PC-3 (cell line): Measurements from ENCODE around the gene AK8. TPM values are rescaled to one million over a fixed set of nuclear protein-coding genes. Genes with fewer than 3 reads are reported as not detected.

Source experiments
- ATAC-seq: fragments of 200-7000 bp; cut with Tn5 transposase; 2 replicates; pipeline ENCODE4 v1.9.1; 2020; ENCODE audit warnings: mild to moderate bottlenecking, moderate library complexity
- BruUV-seq: library from RNA; stranded (reverse); fragments of 400-500 nt; replicated peaks from 2 replicates; lab custom pipeline; 2021; lab: Mats Ljungman, UMichigan
- CTCF ChIA-PET: fragments of 300-600 bp; sonication (Branson Sonifier 250); formaldehyde crosslinking; loops from one replicate; lab custom pipeline; 2022; ENCODE audit warnings: antibody characterized with exemption; lab: Charles Lee
- POLR2A ChIA-PET: fragments of 300-600 bp; sonication (Branson Sonifier 250); formaldehyde crosslinking; loops from one replicate; lab custom pipeline; 2022; ENCODE audit warnings: antibody characterized with exemption; ENCODE audit not compliant: unreplicated experiment; lab: Charles Lee
- DNase-seq: peaks from one replicate; pipeline ENCODE4 v3.0.0-alpha.2; 2015
- H2AFZ ChIP-seq: fragments of 300-600 bp; sonication (generic); 2 replicates; pipeline ENCODE4 v1.6.0; 2016; ENCODE audit warnings: antibody characterized with exemption, low read length
- H3F3A ChIP-seq: fragments of 300-600 bp; sonication (generic); one replicate; pipeline ENCODE4 v1.6.0; 2017; ENCODE audit warnings: antibody characterized with exemption, low read length, control low read depth, mild to moderate bottlenecking; ENCODE audit not compliant: unreplicated experiment
- H3K27ac ChIP-seq: fragments of 300-600 bp; sonication (generic); 2 replicates; pipeline ENCODE4 v1.5.1; 2016; ENCODE audit warnings: mild to moderate bottlenecking, low read length
- H3K27me3 ChIP-seq: fragments of 300-600 bp; sonication (generic); 2 replicates; pipeline ENCODE4 v1.6.1; 2016; ENCODE audit warnings: low read length, mixed read lengths
- H3K36me3 ChIP-seq: fragments of 300-600 bp; sonication (generic); 2 replicates; pipeline ENCODE4 v1.6.1; 2016; ENCODE audit warnings: low read depth, mixed run types, low read length, mixed read lengths
- H3K4me1 ChIP-seq: fragments of 300-600 bp; sonication (generic); 2 replicates; pipeline ENCODE4 v1.5.1; 2016; ENCODE audit warnings: low read length; ENCODE audit not compliant: insufficient read depth
- H3K4me2 ChIP-seq: fragments of 300-600 bp; sonication (generic); 2 replicates; pipeline ENCODE4 v1.6.0; 2016; ENCODE audit warnings: low read length
- H3K4me3 ChIP-seq: fragments of 300-600 bp; sonication (generic); 2 replicates; pipeline ENCODE4 v1.5.1; 2016; ENCODE audit warnings: mild to moderate bottlenecking, low read length, mixed read lengths
- H3K79me2 ChIP-seq: fragments of 300-600 bp; sonication (generic); 2 replicates; pipeline ENCODE4 v1.6.1; 2017; ENCODE audit warnings: low read length, mixed read lengths
- H3K9ac ChIP-seq: fragments of 300-600 bp; sonication (generic); 2 replicates; pipeline ENCODE4 v1.6.0; 2016; ENCODE audit warnings: mild to moderate bottlenecking, low read length
- H3K9me2 ChIP-seq: fragments of 300-600 bp; sonication (generic); replicated peaks from 2 replicates; pipeline ENCODE4 v1.6.1; 2016; ENCODE audit warnings: mixed run types, low read length, mixed read lengths
- H3K9me3 ChIP-seq: fragments of 300-600 bp; sonication (generic); 2 replicates; pipeline ENCODE4 v1.6.1; 2016; ENCODE audit warnings: low read length, mixed read lengths
- H4K20me1 ChIP-seq: fragments of 300-600 bp; sonication (generic); 2 replicates; pipeline ENCODE4 v1.6.1; 2016; ENCODE audit warnings: low read length, mixed read lengths
- EZH2 ChIP-seq: fragments of 300-600 bp; sonication (generic); IDR thresholded peaks from one replicate; pipeline ENCODE4 v1.6.1; 2017; ENCODE audit warnings: antibody characterized with exemption, mild to moderate bottlenecking, low read length; ENCODE audit not compliant: unreplicated experiment
- EZH2phosphoT487 ChIP-seq: fragments of 300-600 bp; sonication (generic); IDR thresholded peaks from 2 replicates; pipeline ENCODE4 v1.6.1; 2018; ENCODE audit warnings: mild to moderate bottlenecking, antibody characterized with exemption, low read length, borderline replicate concordance
- intact Hi-C: fragments of 100-400 bp; cut with micrococcal nuclease; formaldehyde crosslinking; loops from 2 replicates; pipeline ENCODE4 v1.9.0; 2023
- total RNA-seq: library from RNA; depleted of rRNA; stranded (reverse); fragments of >200 nt; gene quantifications from 2 replicates; pipeline ENCODE4 v1.2.3, GENCODE V29; 2014
- TF ChIP-seq, protein P1 (sequence below): fragments of 300-600 bp; sonication (generic); conservative IDR thresholded peaks from 2 replicates; pipeline ENCODE4 v1.5.1; 2017; ENCODE audit warnings: antibody characterized with exemption, low read depth, mild to moderate bottlenecking, low read length

Gene AK8
- total RNA-seq, 1 experiment from 2014 or later, result 0.55 TPM

DNA sequence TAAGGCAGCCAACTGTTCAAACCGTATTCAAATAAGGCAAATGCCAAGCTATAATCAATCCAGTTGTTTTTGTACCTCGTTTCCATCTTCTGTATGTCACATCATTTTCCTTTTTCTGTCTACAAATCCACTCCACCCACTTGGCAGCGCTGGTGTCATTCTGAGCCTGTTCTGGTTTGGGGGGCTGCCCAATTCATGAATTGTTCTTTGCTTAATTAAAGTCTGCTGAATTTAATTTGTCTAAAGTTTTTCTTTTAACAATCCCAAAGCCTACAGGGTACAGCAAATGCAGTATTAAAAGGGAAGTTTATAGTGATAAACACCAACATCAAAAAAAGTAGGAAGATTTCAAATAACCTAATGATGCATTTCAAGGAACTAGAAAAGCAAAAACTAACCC is 114.5 kb downstream of the AK8 start:
- intact Hi-C loops, result no loop called here
- TF ChIP-seq EZH2 (no peak), EZH2phosphoT487 (no peak)
- TF ChIP-seq, protein P1, sequence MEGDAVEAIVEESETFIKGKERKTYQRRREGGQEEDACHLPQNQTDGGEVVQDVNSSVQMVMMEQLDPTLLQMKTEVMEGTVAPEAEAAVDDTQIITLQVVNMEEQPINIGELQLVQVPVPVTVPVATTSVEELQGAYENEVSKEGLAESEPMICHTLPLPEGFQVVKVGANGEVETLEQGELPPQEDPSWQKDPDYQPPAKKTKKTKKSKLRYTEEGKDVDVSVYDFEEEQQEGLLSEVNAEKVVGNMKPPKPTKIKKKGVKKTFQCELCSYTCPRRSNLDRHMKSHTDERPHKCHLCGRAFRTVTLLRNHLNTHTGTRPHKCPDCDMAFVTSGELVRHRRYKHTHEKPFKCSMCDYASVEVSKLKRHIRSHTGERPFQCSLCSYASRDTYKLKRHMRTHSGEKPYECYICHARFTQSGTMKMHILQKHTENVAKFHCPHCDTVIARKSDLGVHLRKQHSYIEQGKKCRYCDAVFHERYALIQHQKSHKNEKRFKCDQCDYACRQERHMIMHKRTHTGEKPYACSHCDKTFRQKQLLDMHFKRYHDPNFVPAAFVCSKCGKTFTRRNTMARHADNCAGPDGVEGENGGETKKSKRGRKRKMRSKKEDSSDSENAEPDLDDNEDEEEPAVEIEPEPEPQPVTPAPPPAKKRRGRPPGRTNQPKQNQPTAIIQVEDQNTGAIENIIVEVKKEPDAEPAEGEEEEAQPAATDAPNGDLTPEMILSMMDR, result no peak
- H3K79me2 ChIP-seq, result no peaks in the 10 kb centered on the region
- H3K36me3 ChIP-seq, result no peaks in the 10 kb centered on the region
- H2AFZ ChIP-seq, result no peak overlapping the region
- no peak overlapping the region for H3K9ac ChIP-seq
- H3K9me2 ChIP-seq, result no peaks in the 10 kb centered on the region
- no peaks in the 10 kb centered on the region for H3K4me1 ChIP-seq
- no peak overlapping the region for H3K27ac ChIP-seq
- H4K20me1 ChIP-seq, result no peaks in the 10 kb centered on the region
- H3K4me3 ChIP-seq, result no peak overlapping the region
- DNase-seq (no peak), ATAC-seq (no peak)
- ChIA-PET CTCF (no interaction called here), POLR2A (no interaction called here)
- BruUV-seq, result no TSS peak
- H3K9me3 ChIP-seq, result no peaks in the 10 kb centered on the region
- no peaks in the 10 kb centered on the region for H3K27me3 ChIP-seq
- H3K4me2 ChIP-seq, result no peak overlapping the region
- H3F3A ChIP-seq, result no peaks in the 10 kb centered on the region

DNA sequence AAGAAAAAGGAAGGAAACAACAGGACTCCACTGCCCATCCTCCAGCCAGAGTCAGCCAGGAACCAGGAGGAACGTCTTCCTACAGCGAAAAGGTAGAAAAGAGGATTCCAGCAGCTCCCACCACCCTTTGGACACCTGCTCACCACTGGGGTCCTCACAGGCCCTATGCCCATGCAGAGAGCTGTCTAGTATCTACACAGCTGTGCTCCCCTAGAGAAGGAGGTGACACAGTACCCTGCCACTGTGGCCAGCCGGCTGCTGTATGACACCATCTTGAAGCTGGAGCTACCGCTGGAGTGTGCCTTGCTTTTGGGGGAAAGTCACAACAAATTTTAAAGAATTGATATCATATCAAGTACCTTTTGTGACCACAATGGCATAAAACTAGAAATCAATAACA is 115.2 kb downstream of the AK8 start:
- Histone ChIP-seq H3K79me2 (no peaks in the 10 kb centered on the region), H3K27ac (no peak overlapping the region), H4K20me1 (no peaks in the 10 kb centered on the region), H3K9ac (no peak overlapping the region), H3K4me2 (no peak overlapping the region), H2AFZ (no peak overlapping the region), H3K27me3 (no peaks in the 10 kb centered on the region), H3K9me2 (no peaks in the 10 kb centered on the region), H3F3A (no peaks in the 10 kb centered on the region), H3K36me3 (no peaks in the 10 kb centered on the region), H3K4me3 (no peak overlapping the region), H3K9me3 (no peaks in the 10 kb centered on the region), H3K4me1 (no peaks in the 10 kb centered on the region)
- ATAC-seq (no peak), DNase-seq (no peak)
- ChIA-PET CTCF (no interaction called here), POLR2A (no interaction called here)
- no TSS peak for BruUV-seq
- no peak for TF ChIP-seq EZH2phosphoT487
- no peak for TF ChIP-seq EZH2
- TF ChIP-seq, protein P1, result no peak
- intact Hi-C loops, result no loop called here

DNA sequence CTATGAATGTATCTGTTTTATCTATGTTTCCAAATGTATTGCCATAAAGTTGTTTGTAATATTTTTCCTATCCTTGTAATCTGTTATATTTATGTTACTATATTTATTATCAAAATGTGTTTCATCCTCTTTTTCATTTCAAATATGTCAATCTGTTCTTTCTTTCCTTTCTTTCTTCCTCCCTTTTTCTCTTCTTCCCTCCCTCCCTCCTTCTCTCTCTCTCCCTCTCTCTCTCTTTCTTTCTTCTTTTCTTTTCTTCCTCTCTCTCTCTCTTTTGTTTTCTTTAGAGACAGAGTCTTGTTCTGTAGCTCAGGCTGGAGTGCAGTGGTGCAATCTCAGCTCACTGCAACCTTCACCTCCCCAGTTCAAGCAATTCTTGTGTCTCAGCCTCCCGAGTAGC is 116.5 kb downstream of the AK8 start:
- Histone ChIP-seq H3K4me1 (no peaks in the 10 kb centered on the region), H2AFZ (no peak overlapping the region), H3F3A (no peaks in the 10 kb centered on the region), H3K27ac (no peak overlapping the region), H3K4me2 (no peak overlapping the region), H4K20me1 (no peaks in the 10 kb centered on the region), H3K36me3 (no peaks in the 10 kb centered on the region), H3K9ac (no peak overlapping the region), H3K27me3 (no peaks in the 10 kb centered on the region), H3K79me2 (no peaks in the 10 kb centered on the region), H3K9me2 (no peaks in the 10 kb centered on the region), H3K9me3 (no peaks in the 10 kb centered on the region), H3K4me3 (no peak overlapping the region)
- POLR2A ChIA-PET, result no interaction called here
- BruUV-seq, result no TSS peak
- ATAC-seq (no peak), DNase-seq (no peak)
- intact Hi-C loops, result no loop called here
- CTCF ChIA-PET, result no interaction called here
- TF ChIP-seq EZH2, result no peak
- TF ChIP-seq EZH2phosphoT487, result no peak
- TF ChIP-seq, protein P1, result no peak
